ENCODE results near the gene MAP4K1. TPM values are rescaled to one million over a fixed set of nuclear protein-coding genes. Genes with fewer than 3 reads are reported as not detected.

MAP4K1 gene
- total RNA-seq (2022; extraction: Qiagen RNA extraction): 0.40 to 0.85 TPM (median 0.72 TPM) in 5 replicates

DNA sequence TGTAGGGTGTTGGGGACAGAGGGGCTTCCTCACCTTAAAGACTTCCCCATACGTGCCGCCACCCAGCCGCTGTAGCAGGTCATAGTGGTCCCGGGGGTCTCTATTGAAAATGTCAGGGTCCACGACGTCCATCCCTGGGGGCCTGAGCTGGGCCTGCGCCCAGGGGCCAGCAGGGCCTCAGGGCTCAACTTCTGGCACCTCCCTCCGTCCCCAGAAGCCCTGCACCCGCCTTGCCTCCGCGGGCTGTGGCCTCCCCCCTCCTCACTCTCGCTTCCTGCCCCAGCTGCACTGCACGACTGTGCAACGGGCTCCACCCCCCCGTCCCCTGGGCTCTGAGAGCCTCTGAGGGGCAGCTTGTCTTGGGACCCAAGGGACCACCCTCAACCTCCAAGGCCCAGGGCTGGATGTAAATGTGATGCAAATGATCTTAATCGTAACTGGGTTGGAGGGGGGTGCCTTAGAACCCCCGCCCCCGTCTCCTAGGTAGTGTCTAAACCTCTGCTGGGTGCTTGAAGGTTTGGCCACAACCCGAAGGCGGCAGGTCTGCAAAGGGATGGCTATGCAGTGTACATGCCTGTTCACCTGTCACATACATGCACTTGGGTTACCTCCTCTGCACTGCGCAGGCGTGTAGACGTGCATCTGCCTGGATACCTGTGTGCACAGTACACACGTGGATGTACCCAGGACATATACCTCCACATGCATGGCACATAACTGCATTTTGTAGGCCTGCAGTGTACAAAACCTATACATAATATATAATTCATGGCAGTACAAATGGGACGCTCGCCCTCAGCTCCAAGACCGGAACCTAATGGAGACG, at the start of gene MAP4K1:
MAP4K1 (minus strand) TSS at position 190 of the 826 bp plus-strand sequence; CDS start at position 132, 58 bp downstream.

GRCh38 chr19:38647368-38647965, 29.7 kb upstream of the MAP4K1 start, which contains the start of gene ACTN4:
TSS of gene ACTN4 (plus strand) at chr19:38647649. CDS start at chr19:38647746, 97 bp downstream.

GRCh38 chr19:38618590-38619360, 1.0 kb upstream of the MAP4K1 start, which contains the start of gene EIF3K:
TSS of gene EIF3K (plus strand) at chr19:38619188. CDS start at chr19:38619269, 81 bp downstream.

Other genes with a start within 250 kb of the MAP4K1 start
- gene PSMD8, start 243.4 kb downstream of the MAP4K1 start, total RNA-seq (2022; extraction: Qiagen RNA extraction): 460 to 520 TPM (median 485 TPM) in 5 replicates
- 0.14 to 0.65 TPM (median 0.49 TPM) in 5 replicates for gene GGN, start 229.9 kb downstream of the MAP4K1 start, total RNA-seq (2022; extraction: Qiagen RNA extraction)
- gene SPRED3, start 229.3 kb downstream of the MAP4K1 start, total RNA-seq (2022; extraction: Qiagen RNA extraction): 1.9 to 2.8 TPM (median 2.2 TPM) in 5 replicates
- gene FAM98C, start 214.9 kb downstream of the MAP4K1 start, total RNA-seq (2022; extraction: Qiagen RNA extraction): 16.4 to 27.4 TPM (median 27.1 TPM) in 5 replicates
- gene RASGRP4, start 191.7 kb downstream of the MAP4K1 start, total RNA-seq (2022; extraction: Qiagen RNA extraction): 0.03 to 0.09 TPM (median 0.07 TPM) in 5 replicates
- gene RYR1, start 184.3 kb downstream of the MAP4K1 start, total RNA-seq (2022; extraction: Qiagen RNA extraction): 4.9 to 6.4 TPM (median 6.1 TPM) in 5 replicates
- 721 to 975 TPM (median 736 TPM) in 5 replicates for gene EIF3K, start 1.2 kb upstream of the MAP4K1 start, total RNA-seq (2022; extraction: Qiagen RNA extraction)
- gene ACTN4, start 29.7 kb upstream of the MAP4K1 start, total RNA-seq (2022; extraction: Qiagen RNA extraction): 783 to 1,108 TPM (median 1,019 TPM) in 5 replicates
- 4.5 to 7.3 TPM (median 6.3 TPM) in 5 replicates for gene CAPN12, start 126.5 kb upstream of the MAP4K1 start, total RNA-seq (2022; extraction: Qiagen RNA extraction)
- 0.23 to 0.98 TPM (median 0.43 TPM) in 4 of 5 replicates, not detected in the other for gene LGALS7, start 155.6 kb upstream of the MAP4K1 start, total RNA-seq (2022; extraction: Qiagen RNA extraction)
- gene LGALS7B, start 171.2 kb upstream of the MAP4K1 start, total RNA-seq (2022; extraction: Qiagen RNA extraction): 0.39 to 0.75 TPM (median 0.51 TPM) in 4 of 5 replicates, not detected in the other
- gene LGALS4, start 195.0 kb upstream of the MAP4K1 start, total RNA-seq (2022; extraction: Qiagen RNA extraction): 0.22 to 0.75 TPM (median 0.34 TPM) in 5 replicates
- 282 to 399 TPM (median 290 TPM) in 5 replicates for gene ECH1, start 213.8 kb upstream of the MAP4K1 start, total RNA-seq (2022; extraction: Qiagen RNA extraction)
- 314 to 354 TPM (median 328 TPM) in 5 replicates for gene HNRNPL, start 232.0 kb upstream of the MAP4K1 start, total RNA-seq (2022; extraction: Qiagen RNA extraction)